Astrocyte of the cerebellum (primary cell): Measurements from ENCODE around the gene POU2F2.

Experiments
- DNase-seq: peaks from one replicate; pipeline ENCODE4 v3.0.0-alpha.2; 2011; ENCODE audit warnings: low read depth
- H3K4me3 ChIP-seq: 2 replicates; pipeline ENCODE4 v1.5.1; 2011; ENCODE audit warnings: mild to moderate bottlenecking, low read depth, low read length, moderate library complexity
- CTCF ChIP-seq: IDR thresholded peaks from 2 replicates; pipeline ENCODE4 v1.5.1; 2012; ENCODE audit warnings: low read length, low read depth, moderate library complexity, mild to moderate bottlenecking; ENCODE audit errors: missing control alignments
- in situ Hi-C: cut with HindIII; loops from 2 replicates; pipeline ENCODE4 v1.10.0; 2017; ENCODE audit warnings: low sequenced_read_pairs

Gene POU2F2

GRCh38 chr19:42086770-42087550 is 45.3 kb downstream of the POU2F2 start:
- H3K4me3 ChIP-seq: no peak overlapping the region
- DNase-seq: peak; percentile 33
- in situ Hi-C loops: no loop called here
- TF ChIP-seq CTCF: no peak

- no peak for TF ChIP-seq CTCF
- in situ Hi-C loops: no loop called here
- DNase-seq: no peak
- H3K4me3 ChIP-seq: no peak overlapping the region
These were observed 46.0 kb downstream of the POU2F2 start for GRCh38 chr19:42086188-42086736.

- DNase-seq: no peak
- H3K4me3 ChIP-seq: no peak overlapping the region
- TF ChIP-seq CTCF: no peak
- in situ Hi-C loops: no loop called here
These were observed 48.7 kb downstream of the POU2F2 start for GRCh38 chr19:42083537-42083936.

- peak; percentile 20 for DNase-seq
- peak; percentile 80 for TF ChIP-seq CTCF
These were observed 50.6 kb downstream of the POU2F2 start for GRCh38 chr19:42081584-42082203.

GRCh38 chr19:42080764-42081375 is 51.4 kb downstream of the POU2F2 start:
- no peak for TF ChIP-seq CTCF
- H3K4me3 ChIP-seq: no peak overlapping the region
- in situ Hi-C loops: no loop called here
- DNase-seq: no peak

More at GRCh38 chr19:42081584-42082203, 50.6 kb downstream of the POU2F2 start:
- H3K4me3 ChIP-seq: no peak overlapping the region
- in situ Hi-C loops: no loop called here

GRCh38 chr19:42079886-42080763 is 52.1 kb downstream of the POU2F2 start:
- no peak for TF ChIP-seq CTCF
- in situ Hi-C loops: no loop called here
- H3K4me3 ChIP-seq: no peak overlapping the region
- DNase-seq: no peak
